PC-3 (cell line): ENCODE results near the gene GPR12.

Experiments used
- CTCF ChIP-seq: fragments of 300-600 bp; sonication (generic); conservative IDR thresholded peaks from 2 replicates; pipeline ENCODE4 v1.5.1; 2017; ENCODE audit warnings: antibody characterized with exemption, low read depth, mild to moderate bottlenecking, low read length
- EZH2 ChIP-seq: fragments of 300-600 bp; sonication (generic); IDR thresholded peaks from one replicate; pipeline ENCODE4 v1.6.1; 2017; ENCODE audit warnings: antibody characterized with exemption, mild to moderate bottlenecking, low read length; ENCODE audit not compliant: unreplicated experiment
- EZH2phosphoT487 ChIP-seq: fragments of 300-600 bp; sonication (generic); IDR thresholded peaks from 2 replicates; pipeline ENCODE4 v1.6.1; 2018; ENCODE audit warnings: mild to moderate bottlenecking, antibody characterized with exemption, low read length, borderline replicate concordance

DNA sequence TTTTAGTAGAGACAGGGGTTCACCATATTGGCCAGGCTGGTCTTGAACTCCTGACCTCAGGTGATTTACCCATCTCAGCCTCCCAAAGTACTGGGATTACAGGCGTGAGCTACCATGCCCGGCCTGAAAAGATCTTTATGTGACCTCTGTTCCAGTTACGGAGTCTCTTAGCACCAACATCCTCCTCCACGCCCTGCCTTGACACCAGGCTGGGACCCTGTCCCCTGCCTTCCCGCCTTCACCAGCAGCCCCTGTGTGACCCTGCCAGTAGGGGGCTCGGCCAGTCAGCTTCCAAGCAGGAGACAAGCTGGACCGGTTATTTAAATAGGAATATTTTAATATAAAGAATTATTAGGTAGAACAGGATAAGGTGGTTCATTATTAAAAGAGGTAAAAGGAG, 54.2 kb downstream of the GPR12 start:
- TF ChIP-seq CTCF (no peak), EZH2 (no peak), EZH2phosphoT487 (no peak)
